ENCODE results near the gene UNC79.
"Not testable (repeated sequence)": the region's sequence is repeated elsewhere in the genome, so short reads cannot be mapped to it uniquely, and the experiment has no call there.

The UNC79 gene

DNA sequence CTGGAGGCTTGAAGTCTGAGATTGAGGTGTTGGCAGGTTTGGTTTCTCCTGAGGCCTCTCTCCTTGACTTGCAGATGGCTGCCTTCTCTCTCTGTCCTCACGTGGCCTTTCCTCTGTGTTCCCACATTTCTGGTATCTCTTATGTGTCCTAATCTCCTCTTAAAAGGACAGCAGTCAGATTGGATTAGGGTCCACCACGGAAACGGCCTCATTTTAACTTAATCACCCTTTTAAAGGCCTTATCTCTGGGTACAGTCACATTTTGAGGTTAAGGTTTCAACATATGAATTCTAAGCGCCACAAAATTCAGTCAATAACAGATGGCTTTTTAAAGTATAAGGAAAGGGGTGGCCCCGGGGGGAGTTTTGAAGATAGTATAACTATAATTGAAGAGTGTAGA is 33.5 kb downstream of the UNC79 start:
- DNase-seq (ENCODE audit: low spot score), result no peak

DNA sequence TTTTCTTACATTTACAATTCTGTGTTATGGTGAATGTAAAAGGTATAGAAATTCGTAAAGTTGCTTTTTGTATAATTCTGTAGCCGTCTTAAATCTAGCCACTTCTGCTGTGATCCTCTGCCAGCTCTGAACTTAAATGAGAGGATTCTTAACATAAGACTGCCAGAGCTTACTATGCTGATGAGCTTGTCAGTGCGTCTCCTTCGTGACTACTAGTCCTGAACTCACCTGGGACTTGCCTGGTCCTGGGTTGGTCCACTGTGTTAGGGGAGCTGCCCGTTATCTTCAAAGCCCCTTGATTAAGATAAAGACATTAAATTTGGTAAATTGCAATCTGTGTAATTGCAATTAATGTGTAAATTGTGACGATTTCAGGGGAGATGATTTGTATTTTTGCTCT is 44.7 kb downstream of the UNC79 start:
- DNase-seq (ENCODE audit: low spot score), result no peak
- TF ChIP-seq, protein P1, sequence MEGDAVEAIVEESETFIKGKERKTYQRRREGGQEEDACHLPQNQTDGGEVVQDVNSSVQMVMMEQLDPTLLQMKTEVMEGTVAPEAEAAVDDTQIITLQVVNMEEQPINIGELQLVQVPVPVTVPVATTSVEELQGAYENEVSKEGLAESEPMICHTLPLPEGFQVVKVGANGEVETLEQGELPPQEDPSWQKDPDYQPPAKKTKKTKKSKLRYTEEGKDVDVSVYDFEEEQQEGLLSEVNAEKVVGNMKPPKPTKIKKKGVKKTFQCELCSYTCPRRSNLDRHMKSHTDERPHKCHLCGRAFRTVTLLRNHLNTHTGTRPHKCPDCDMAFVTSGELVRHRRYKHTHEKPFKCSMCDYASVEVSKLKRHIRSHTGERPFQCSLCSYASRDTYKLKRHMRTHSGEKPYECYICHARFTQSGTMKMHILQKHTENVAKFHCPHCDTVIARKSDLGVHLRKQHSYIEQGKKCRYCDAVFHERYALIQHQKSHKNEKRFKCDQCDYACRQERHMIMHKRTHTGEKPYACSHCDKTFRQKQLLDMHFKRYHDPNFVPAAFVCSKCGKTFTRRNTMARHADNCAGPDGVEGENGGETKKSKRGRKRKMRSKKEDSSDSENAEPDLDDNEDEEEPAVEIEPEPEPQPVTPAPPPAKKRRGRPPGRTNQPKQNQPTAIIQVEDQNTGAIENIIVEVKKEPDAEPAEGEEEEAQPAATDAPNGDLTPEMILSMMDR (IDR thresholded peaks at IDR 0.05; ENCODE audit: extremely low read depth, missing control alignments), result no peak

More for the DNA sequence above, 33.5 kb downstream of the UNC79 start:
- TF ChIP-seq, protein P1 (IDR thresholded peaks at IDR 0.05; ENCODE audit: extremely low read depth, missing control alignments), result no peak

DNA sequence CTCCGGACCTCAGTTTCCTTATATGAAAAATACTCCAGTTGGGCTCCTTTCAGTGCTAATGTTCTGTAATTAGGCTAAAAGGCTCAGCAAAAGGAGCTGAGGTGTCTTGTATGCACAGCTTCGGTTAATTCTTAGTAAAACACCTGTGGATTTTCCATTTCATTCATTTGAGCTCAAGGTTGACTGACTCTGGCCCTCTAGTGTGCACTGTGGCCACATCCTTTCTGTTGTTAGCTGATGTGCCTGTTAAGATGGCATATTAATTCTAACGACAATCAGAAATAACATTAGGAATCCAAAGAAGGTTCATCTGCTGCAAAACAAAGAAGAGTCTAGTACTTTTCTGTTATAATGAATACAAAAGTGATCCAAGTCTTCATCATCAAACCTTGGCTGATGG is 45.6 kb downstream of the UNC79 start:
- DNase-seq (ENCODE audit: low spot score), result no peak
- TF ChIP-seq, protein P1 (IDR thresholded peaks at IDR 0.05; ENCODE audit: extremely low read depth, missing control alignments), result no peak

DNA sequence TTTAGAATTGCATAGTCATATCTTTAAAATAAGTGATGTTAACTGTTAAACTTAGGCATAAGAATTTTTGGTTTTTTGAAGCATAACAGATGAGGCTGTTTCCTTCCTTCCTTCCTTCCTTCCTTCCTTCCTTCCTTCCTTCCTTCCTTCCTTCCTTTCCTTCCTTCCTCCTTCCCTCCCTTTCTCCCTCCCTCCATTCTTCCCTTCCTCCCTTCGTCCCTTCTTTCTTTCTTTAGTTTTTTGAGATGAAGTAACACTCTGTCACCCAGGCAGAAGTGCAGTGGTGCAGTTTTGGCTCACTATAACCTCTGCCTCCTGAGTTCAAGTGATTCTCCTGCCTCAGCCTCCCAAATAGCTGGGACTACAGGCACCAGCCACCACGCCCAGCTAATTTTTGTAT is 48.3 kb downstream of the UNC79 start:
- not testable (repeated sequence) for DNase-seq (ENCODE audit: low spot score)

DNA sequence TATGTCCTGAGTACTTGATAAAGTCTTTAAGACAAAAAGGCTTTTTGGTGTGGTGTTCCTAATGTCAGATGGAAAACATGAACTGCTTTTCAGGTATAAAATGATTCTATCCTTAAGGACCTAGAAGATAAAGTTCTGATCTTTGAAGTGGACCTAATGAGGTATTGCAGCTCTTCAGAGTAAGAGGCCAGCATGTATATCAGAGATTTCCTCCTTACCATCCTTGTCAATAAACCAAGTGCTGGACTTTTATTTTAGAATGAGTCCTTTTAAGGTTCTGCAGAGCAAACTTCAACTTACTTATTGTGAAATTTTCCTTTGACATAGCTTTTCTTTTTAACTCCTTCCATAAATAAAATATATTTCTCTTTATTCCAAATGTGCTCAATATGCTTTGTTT is 50.1 kb downstream of the UNC79 start:
- TF ChIP-seq, protein P1 (IDR thresholded peaks at IDR 0.05; ENCODE audit: extremely low read depth, missing control alignments), result no peak
- no peak for DNase-seq (ENCODE audit: low spot score)

DNA sequence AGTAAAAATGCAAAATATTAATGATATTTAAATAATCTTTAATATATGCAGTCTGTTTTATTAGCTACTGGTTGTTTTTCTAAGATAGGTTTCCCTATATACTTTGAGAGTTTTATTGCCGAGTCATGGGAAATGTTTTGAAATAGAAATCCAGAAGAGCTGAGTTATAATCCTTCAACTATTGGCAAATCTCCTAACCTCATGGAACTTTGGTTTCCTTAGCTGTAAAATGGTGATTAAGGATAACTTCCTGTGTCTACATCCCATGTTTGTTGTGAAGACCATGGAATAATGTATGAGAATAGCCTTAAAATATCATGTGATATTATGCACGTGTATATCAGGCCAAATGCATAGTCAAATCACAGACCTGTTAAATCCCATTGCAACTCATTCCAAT is 51.0 kb downstream of the UNC79 start:
- TF ChIP-seq, protein P1 (IDR thresholded peaks at IDR 0.05; ENCODE audit: extremely low read depth, missing control alignments), result no peak
- DNase-seq (ENCODE audit: low spot score), result no peak

DNA sequence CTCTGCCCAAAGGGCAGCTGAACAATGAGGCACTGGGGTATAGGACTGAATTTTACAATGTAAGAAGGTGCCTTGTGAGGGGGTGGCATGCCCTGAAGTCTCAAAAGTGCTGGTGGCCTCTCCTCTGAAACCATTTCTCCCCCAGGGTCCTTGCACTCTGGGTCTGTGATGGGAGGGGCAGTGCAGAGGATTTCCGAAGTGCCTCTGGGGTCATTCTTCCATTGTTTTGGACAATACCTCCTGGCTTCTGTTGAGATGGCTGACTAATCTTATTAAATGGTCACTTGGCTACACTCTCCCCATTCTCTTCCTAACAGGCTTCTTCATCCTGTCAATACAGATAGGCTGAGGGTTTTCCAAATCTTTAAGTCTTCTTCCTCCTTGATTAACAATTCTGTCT is 59.3 kb downstream of the UNC79 start:
- no peak for DNase-seq (ENCODE audit: low spot score)
- TF ChIP-seq, protein P1 (IDR thresholded peaks at IDR 0.05; ENCODE audit: extremely low read depth, missing control alignments), result no peak

DNA sequence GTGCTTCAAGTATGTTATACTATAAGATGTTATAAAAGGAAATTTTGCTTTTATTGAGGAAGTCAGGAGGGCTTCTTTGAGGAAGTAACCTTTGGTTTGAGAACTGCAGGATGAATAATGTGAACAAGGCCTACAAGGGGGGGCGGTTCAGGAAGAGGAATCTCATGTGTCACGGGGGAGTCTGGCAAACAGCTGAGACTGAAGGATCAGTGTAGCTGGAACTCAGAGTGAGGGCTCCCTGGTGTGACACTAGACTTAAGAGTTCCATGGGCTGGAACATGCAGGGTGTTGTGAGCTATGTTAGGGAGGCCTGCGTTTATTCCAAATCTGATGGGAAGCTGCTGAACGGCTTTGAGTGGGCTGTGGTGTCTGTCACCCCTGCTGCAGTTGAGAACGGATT is 62.3 kb downstream of the UNC79 start:
- DNase-seq (ENCODE audit: low spot score), result no peak
- TF ChIP-seq, protein P1 (IDR thresholded peaks at IDR 0.05; ENCODE audit: extremely low read depth, missing control alignments), result no peak

DNA sequence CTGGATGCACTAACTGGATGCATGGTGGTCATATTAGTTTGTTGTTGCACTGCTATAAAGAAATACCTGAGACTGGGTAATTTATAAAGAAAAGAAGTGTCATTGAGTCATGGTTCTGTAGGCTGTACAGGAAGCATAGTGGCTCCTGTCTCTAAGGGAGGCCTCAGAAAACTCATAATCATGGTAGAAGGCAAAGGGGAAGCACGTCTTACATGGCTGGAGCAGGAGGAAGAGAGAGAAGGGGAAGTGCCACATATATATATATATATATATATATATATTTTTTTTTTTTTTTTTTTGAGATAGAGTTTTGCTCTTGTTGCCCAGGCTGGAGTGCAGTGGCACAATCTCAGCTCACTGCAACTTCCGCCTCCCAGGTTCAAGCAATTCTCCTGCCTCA is 62.9 kb downstream of the UNC79 start:
- not testable (repeated sequence) for DNase-seq (ENCODE audit: low spot score)
